HepG2 (cell line): Measurements from ENCODE around the gene TMEM79. TPM values are rescaled to one million over a fixed set of nuclear protein-coding genes. Genes with fewer than 3 reads are reported as not detected.

ENCODE experiments used
- CBFB ChIP-seq: sonication (generic); formaldehyde crosslinking; IDR thresholded peaks from 2 replicates; pipeline ENCODE4 v1.4.0; 2020; ENCODE audit warnings: missing genetic modification reagents
- CENPX ChIP-seq: sonication (generic); formaldehyde crosslinking; IDR thresholded peaks from 2 replicates; pipeline ENCODE4 v1.9.0; 2021; ENCODE audit warnings: mild to moderate bottlenecking, missing genetic modification reagents, moderate library complexity
- CTCF ChIP-seq: sonication (generic); formaldehyde crosslinking; IDR thresholded peaks from 2 replicates; pipeline ENCODE4 v1.5.0; 2020; ENCODE audit warnings: mild to moderate bottlenecking, missing genetic modification reagents, moderate library complexity
- FOXA1 ChIP-seq, 2 experiments: fragments of 450-650 bp in 1 of 2; sonication (generic) in 1 of 2; formaldehyde crosslinking in 1 of 2; IDR thresholded peaks; 2 replicates each; pipeline versions ENCODE4 v1.4.0 to v1.6.1; 2016 to 2020; ENCODE audit warnings: missing genetic modification reagents in 1 of 2
- GABPB1 ChIP-seq: IDR thresholded peaks from 2 replicates; pipeline ENCODE4 v1.6.1; 2016; ENCODE audit warnings: mild to moderate bottlenecking, missing genetic modification reagents, moderate library complexity, missing compliant biosample characterization
- JUND ChIP-seq: sonication (generic); formaldehyde crosslinking; IDR thresholded peaks from 2 replicates; pipeline ENCODE4 v1.8.0; 2022; ENCODE audit warnings: mild to moderate bottlenecking, missing genetic modification reagents
- KMT2B ChIP-seq: IDR thresholded peaks from 2 replicates; pipeline ENCODE4 v1.6.1; 2016; ENCODE audit warnings: missing genetic modification reagents, missing compliant biosample characterization
- MLXIP ChIP-seq: sonication (generic); formaldehyde crosslinking; IDR thresholded peaks from 2 replicates; pipeline ENCODE4 v1.9.0; 2021; ENCODE audit warnings: missing genetic modification reagents, borderline replicate concordance
- NFE2L2 ChIP-seq: fragments of 150-350 bp; IDR thresholded peaks from 2 replicates; pipeline ENCODE4 v1.6.1; 2014; ENCODE audit warnings: low read length
- NONO ChIP-seq, 2 experiments: fragments of 450-650 bp in 1 of 2; sonication (generic) in 1 of 2; formaldehyde crosslinking in 1 of 2; IDR thresholded peaks in 1 of 2; conservative IDR thresholded peaks in 1 of 2; 2 replicates each; pipeline versions ENCODE4 v1.6.1 to v1.8.0; 2017 to 2022; ENCODE audit warnings: mild to moderate bottlenecking in 1 of 2, missing genetic modification reagents in 1 of 2, moderate library complexity in 1 of 2
- PRMT3 ChIP-seq: sonication (generic); formaldehyde crosslinking; IDR thresholded peaks from 2 replicates; pipeline ENCODE4 v1.8.1; 2022; ENCODE audit warnings: low read depth, mild to moderate bottlenecking, moderate library complexity, missing genetic modification reagents, borderline replicate concordance
- RORA ChIP-seq: sonication (generic); formaldehyde crosslinking; IDR thresholded peaks from 2 replicates; pipeline ENCODE4 v1.5.0; 2020; ENCODE audit warnings: mild to moderate bottlenecking, missing genetic modification reagents, moderate library complexity
- SOX5 ChIP-seq: IDR thresholded peaks from 2 replicates; pipeline ENCODE4 v1.6.1; 2016; ENCODE audit warnings: borderline replicate concordance
- SP1 ChIP-seq, 2 experiments: fragments of 450-650 bp in 1 of 2; sonication (generic) in 1 of 2; formaldehyde crosslinking in 1 of 2; IDR thresholded peaks; 2 replicates each; pipeline versions ENCODE4 v1.4.0 to v1.6.1; 2016 to 2020; ENCODE audit warnings: missing genetic modification reagents in 1 of 2
- TBL1XR1 ChIP-seq: fragments of 150-350 bp; IDR thresholded peaks from 2 replicates; pipeline ENCODE4 v1.6.1; 2014; ENCODE audit warnings: borderline replicate concordance, low read length; ENCODE audit not compliant: partially characterized antibody
- TRAFD1 ChIP-seq: sonication (generic); formaldehyde crosslinking; IDR thresholded peaks from 2 replicates; pipeline ENCODE4 v1.5.1; 2020; ENCODE audit warnings: missing genetic modification reagents, mild to moderate bottlenecking, borderline replicate concordance
- ZNF224 ChIP-seq: sonication (generic); formaldehyde crosslinking; IDR thresholded peaks from 2 replicates; pipeline ENCODE4 v1.5.0; 2020; ENCODE audit warnings: mild to moderate bottlenecking, missing genetic modification reagents
- ZNF232 ChIP-seq: sonication (generic); formaldehyde crosslinking; IDR thresholded peaks from 2 replicates; pipeline ENCODE4 v1.4.0; 2020; ENCODE audit warnings: missing genetic modification reagents, borderline replicate concordance
- ZNF260 ChIP-seq: sonication (generic); formaldehyde crosslinking; IDR thresholded peaks from 2 replicates; pipeline ENCODE4 v1.4.0; 2020; ENCODE audit warnings: missing genetic modification reagents, low read depth, mild to moderate bottlenecking, borderline replicate concordance
- ZNF30 ChIP-seq: sonication (generic); formaldehyde crosslinking; IDR thresholded peaks from 2 replicates; pipeline ENCODE4 v1.5.0; 2020; ENCODE audit warnings: mild to moderate bottlenecking, missing genetic modification reagents
- ZNF337 ChIP-seq: sonication (generic); formaldehyde crosslinking; IDR thresholded peaks from 2 replicates; pipeline ENCODE4 v1.5.1; 2020; ENCODE audit warnings: missing genetic modification reagents, low read depth, mild to moderate bottlenecking, borderline replicate concordance
- ZNF616 ChIP-seq: sonication (generic); formaldehyde crosslinking; IDR thresholded peaks from 2 replicates; pipeline ENCODE4 v1.5.0; 2020; ENCODE audit warnings: low read depth, mild to moderate bottlenecking, missing genetic modification reagents
- ZNF768 ChIP-seq: sonication (generic); formaldehyde crosslinking; IDR thresholded peaks from 2 replicates; pipeline ENCODE4 v1.4.0; 2020; ENCODE audit warnings: missing genetic modification reagents
- polyA plus RNA-seq, 8 experiments: library from polyadenylated mRNA; depleted of rRNA in 3 of 8; stranded (reverse) in 7 of 8; unstranded in 1 of 8; fragments of >200 nt; fragmentation: Illumina TruSeq in 4 of 8; extraction: Trizol in 4 of 8; gene quantifications; 2 replicates each; pipeline versions ENCODE4 v1.2.1 to v1.2.3, GENCODE V29; 2011 to 2016; ENCODE audit warnings: low read depth in 4 of 8, missing spikeins in 1 of 8, mixed read lengths in 1 of 8; ENCODE audit not compliant: insufficient read depth in 1 of 8
- total RNA-seq, 5 experiments: library from RNA; depleted of rRNA; stranded (reverse); fragments of >200 nt; fragmentation: Illumina TruSeq; extraction: Trizol; gene quantifications; 2 replicates each; pipeline ENCODE4 v1.2.3, GENCODE V29; 2016; ENCODE audit warnings: low read depth in 1 of 5

The TMEM79 gene
- total and polyA plus RNA-seq, 2 of the 13 experiments (the other 11 are each of a cell fraction or from before 2014, with no cell fraction given) = 1.2 to 1.9 TPM

DNA sequence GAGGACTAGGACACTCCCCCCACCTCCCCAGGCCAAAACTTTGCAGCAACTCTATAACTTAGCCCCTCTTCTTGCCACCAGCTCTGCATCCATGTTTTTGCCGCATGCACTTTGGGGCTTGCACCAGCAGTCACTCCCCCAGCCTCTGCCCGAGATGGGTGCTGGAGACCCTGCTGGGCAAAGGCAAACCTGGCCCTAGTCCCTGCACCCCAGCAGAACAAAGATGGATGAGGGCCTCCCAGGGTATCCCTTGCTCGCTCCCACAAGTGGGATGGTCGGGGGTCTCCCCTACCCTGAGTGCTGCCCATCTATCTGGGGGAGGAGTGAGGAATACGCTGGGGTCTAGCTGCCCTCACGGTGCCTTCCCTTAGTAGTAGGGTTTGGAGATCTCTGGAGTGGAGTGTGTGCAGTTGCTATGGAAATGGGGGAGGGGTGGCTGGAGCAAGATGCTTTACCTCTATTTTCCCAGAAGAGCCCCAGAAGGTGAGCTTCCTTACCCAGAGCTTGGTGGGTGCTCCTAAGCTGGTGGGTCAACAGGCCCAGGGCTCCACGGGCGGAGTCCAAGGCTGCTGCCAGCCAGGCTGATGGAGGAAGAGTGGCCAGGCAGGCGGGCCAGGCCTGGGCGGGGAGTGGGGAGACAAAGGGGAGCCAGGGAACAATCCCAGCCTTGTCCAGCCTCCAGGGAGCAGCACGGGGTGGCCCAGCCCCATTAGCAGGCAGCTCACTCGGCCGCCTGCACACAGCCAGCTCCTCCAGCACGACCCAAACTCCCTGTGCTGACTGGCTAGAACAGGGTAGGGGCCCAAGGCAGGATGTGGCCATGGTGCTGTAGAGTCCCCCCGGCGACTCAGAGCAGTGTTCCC is 36.4 kb upstream of the TMEM79 start, which contains the start of gene PAQR6 (continued):
- TF ChIP-seq ZNF224 (CRISPR knock-in tag) (no peak), GABPB1 (CRISPR knock-in tag) (peak; percentile 36; the same call in 1 of the 2 replicates), SOX5 (CRISPR knock-in tag) (peak; percentile 31; the same call in 1 of the 2 replicates), CENPX (CRISPR knock-in tag) (no peak), JUND (CRISPR knock-in tag) (no peak), NONO (IDR thresholded peaks at IDR 0.05) (no peak), NONO (CRISPR knock-in tag; conservative IDR thresholded peaks at IDR 0.05) (peak; percentile 30; the same call in 1 of the 2 replicates), ZNF337 (CRISPR knock-in tag) (no peak), ZNF232 (CRISPR knock-in tag) (no peak), ZNF260 (no peak), CTCF (CRISPR knock-in tag) (peak; percentile 44; the same call in 1 of the 2 replicates), MLXIP (CRISPR knock-in tag) (no peak), TRAFD1 (CRISPR knock-in tag) (no peak), ZNF30 (CRISPR knock-in tag) (no peak), PRMT3 (CRISPR knock-in tag) (no peak), FOXA1 (IDR thresholded peaks at IDR 0.05) (no peak), FOXA1 (CRISPR knock-in tag; IDR thresholded peaks at IDR 0.05) (no peak), ZNF616 (CRISPR knock-in tag) (no peak), CBFB (CRISPR knock-in tag) (0 out of 2 replicates have a peak, but pooled peaks have one; percentile 18), SP1 (IDR thresholded peaks at IDR 0.05) (no peak), SP1 (CRISPR knock-in tag; IDR thresholded peaks at IDR 0.05) (no peak), NFE2L2 (no peak), RORA (no peak), KMT2B (no peak), ZNF768 (no peak), TBL1XR1 (no peak)
